ENCODE measurements around the gene SPRN.

- TF ChIP-seq CTCF (IDR thresholded peaks at IDR 0.05) (no peak), EZH2phosphoT487 (IDR thresholded peaks at IDR 0.05) (no peak)
These were observed 33.7 kb downstream of the SPRN start for GRCh38 chr10:133390597-133391248.

All from neural progenitor cell (in vitro differentiated cells).